ENCODE data around the gene MS4A6E.
"Not testable (repeated sequence)": the region's sequence is repeated elsewhere in the genome, so short reads cannot be mapped to it uniquely, and the experiment has no call there.

MS4A6E gene

GRCh38 chr11:60336767-60337391, 9.8 kb downstream of the MS4A6E start:
- no peak for DNase-seq (ENCODE audit: low spot score)

DNA sequence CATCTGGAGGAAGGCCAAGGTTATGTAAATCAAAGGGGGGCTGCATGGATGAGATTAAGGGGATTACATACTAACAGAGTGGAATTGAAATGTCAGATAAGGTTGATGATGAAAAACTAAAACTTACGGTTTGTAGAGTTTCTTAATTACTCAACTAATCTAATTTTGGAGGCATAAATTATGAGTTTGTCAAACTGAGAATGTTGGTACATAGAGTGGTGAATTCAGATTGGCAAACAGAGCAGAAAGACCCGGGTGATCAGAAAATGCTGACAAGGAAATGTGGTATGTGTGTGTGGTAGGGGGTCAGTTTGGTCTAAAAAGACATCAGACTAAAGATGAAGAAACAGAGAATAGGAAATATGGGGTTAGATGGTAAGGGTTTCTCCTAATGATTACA, 11.0 kb downstream of the MS4A6E start:
- DNase-seq (ENCODE audit: low spot score), result no peak

DNA sequence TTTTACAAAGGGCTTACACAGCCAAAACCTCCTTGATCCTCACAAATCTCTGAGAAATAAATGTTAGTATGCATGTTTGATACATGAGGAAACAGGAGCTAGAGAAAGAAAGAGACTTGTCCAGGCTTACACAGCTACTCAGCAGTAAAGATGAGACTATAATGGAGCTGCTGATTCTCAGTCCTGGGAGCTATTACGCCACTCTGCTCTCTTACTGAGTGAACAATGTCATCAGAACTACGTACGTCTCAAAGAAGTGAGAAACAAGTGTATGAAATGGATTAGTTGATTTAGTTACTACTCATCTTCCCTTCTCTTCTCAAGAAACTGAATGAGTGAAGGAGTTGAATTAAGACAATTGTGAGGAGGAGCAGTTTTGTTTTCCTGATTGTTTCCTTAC, 12.3 kb downstream of the MS4A6E start:
- DNase-seq (ENCODE audit: low spot score), result no peak

- no peak for DNase-seq (ENCODE audit: low spot score)
These were observed 16.1 kb downstream of the MS4A6E start for GRCh38 chr11:60343094-60343704.

DNA sequence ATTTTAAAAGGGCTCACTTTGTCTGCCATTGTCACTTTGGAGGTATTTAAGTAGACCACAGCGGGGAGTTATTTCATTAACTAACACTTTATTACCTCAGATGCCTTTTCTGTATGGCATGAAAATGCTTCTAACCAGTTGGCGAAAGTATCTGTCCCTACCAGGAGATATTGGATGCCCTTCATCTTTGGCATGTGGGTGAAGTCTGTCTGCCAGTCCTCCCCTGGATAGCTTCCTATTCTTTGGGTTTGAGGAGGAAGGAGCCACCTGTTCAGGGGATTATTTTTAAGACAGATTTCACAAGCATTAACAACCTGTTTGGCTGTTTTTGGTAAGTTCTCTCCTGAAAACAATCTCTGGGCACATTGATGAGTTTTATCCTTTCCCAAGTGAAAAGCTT, 17.1 kb downstream of the MS4A6E start:
- DNase-seq (ENCODE audit: low spot score), result no peak

- no peak for DNase-seq (ENCODE audit: low spot score)
These were observed 18.4 kb downstream of the MS4A6E start for GRCh38 chr11:60345489-60345888.

- DNase-seq (ENCODE audit: low spot score), result no peak
These were observed 20.2 kb downstream of the MS4A6E start for GRCh38 chr11:60347084-60347797.

- no peak for DNase-seq (ENCODE audit: low spot score)
These were observed 21.1 kb downstream of the MS4A6E start for GRCh38 chr11:60348116-60348515.

- DNase-seq (ENCODE audit: low spot score), result no peak
These were observed 22.9 kb downstream of the MS4A6E start for GRCh38 chr11:60349990-60350389.

DNA sequence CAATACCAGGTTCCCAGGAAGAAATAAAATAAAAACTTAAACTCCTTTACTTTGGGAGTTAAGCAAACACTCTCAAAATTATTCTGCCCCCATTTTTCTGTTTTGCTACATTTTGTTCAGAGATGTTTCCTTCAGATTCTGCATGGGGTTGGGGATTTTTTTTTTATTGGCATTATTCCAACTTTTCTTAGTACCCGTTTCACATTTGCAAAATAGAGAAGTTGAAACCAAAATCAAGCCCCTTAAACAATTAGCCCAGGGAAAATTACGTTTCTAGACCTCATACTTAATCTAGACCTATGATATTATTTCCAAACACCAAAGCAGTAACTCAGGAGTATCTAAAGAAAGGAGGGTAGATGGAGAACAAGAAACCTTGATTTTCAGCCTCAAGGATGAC, 30.7 kb downstream of the MS4A6E start:
- DNase-seq (ENCODE audit: low spot score), result no peak

GRCh38 chr11:60360621-60361020, 33.6 kb downstream of the MS4A6E start:
- no peak for DNase-seq (ENCODE audit: low spot score)

- no peak for DNase-seq (ENCODE audit: low spot score)
These were observed 35.2 kb downstream of the MS4A6E start for GRCh38 chr11:60362241-60362640.

DNA sequence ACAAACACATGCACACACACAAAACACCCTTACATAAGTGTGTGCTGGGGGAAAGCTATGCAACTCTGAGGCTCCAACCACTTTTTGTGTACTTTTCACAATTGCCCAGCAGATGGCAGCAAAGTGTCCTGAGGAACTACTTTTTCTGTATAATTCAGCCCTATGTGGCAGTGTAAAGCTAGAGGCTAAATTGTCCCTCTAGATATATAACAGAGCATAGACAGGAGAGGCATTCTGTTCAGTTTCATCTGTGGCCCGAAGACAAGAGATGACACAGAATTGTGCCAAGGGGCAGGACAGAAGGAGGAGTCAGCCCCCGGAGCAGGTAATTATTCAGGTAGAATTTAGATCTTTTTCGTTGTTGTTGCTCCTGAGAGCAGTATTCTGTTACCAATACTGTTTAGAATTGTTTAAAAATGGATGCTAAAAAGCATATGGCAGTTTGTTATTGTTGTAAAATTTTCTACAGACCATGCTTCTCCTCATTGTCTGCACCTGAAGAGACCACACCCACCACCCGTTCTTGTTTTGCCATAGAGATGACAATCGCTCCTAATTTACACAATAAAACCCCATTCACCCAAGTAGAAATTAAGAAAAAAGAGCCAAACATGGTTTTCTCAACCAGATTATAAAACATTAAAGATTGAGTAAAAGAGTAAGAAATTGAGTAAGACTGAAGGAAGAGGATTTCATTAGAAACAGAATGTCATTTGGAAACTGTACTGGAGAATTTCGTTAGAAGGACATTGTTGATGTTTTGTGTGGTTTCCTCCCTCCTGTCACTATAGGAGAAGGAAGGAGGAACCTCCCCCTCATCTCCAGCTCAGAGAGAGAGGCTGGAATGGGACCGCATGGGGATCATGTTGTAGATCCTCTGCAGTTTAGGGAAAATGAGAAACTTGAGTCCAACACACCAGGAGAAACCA, 36.8 kb downstream of the MS4A6E start:
- DNase-seq (ENCODE audit: low spot score), result peak; percentile 30

GRCh38 chr11:60366262-60366904, 39.3 kb downstream of the MS4A6E start:
- DNase-seq (ENCODE audit: low spot score), result not testable (repeated sequence)

GRCh38 chr11:60367009-60367408, 40.0 kb downstream of the MS4A6E start:
- DNase-seq (ENCODE audit: low spot score), result no peak

DNA sequence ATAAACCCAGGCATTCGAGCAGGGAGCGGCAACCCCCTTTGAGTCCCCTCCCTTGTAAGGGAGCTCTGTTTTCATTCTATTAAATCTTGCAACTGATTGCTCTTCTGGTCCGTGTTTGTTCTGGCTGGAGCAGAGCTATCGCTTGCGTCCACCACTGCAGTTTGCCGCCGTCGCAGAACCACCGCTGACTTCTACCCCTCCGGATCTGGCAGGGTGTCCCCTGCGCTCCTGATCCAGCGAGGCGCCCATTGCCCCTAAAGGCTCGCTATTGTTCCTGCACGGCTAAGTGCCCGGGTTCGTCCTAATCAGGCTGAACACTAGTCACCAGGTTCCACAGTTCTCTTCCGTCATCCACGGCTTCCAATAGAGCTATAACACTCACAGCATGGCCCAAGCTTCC, 40.8 kb downstream of the MS4A6E start:
- DNase-seq (ENCODE audit: low spot score), result no peak

DNA sequence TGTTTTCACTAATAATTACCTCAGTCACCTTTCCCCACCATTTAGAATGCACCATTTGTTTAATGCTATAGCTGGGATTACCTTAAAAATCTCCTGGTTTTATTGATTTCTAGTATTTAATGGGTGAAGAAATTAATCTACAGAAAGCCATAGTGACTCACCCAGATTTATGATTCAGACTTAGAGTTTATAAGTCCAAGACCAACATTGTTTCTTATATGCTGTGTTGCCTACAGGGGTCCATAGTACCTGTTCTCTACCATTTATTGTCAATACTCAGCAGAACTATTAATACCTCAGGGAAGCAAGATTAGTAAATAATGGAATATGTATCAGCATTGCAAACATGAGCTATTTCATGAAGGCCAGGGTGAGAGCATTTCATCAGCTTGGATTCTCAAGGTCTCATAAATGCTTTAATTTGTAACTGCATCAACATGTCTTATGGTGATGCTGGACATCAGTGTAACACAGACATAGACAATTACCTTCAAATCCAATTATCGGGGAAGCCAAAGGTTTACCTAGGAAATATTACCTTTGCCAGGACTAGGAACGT, 43.3 kb downstream of the MS4A6E start:
- no peak for DNase-seq (ENCODE audit: low spot score)

DNA sequence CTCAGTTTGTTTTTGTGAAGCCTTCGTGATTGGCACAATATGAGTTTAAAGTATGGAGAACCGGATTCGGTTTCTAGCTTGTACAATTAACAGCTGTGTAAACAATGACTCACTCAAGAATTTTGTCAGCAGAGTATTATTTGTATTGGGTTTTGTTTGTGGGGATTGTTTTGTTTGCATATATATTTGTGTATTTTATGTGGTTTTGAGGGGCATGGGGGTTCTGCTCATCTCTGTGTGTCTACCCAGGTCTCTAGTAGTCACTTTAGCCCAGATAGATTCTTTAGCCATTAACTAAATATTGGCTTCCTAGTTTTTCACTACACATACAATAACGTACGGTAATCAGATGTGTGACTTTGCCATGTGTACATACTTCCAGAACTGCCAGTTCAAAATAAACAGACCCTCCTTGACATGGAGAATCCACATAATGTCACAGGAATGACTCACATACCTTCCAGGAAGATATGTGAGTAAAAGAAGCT, 43.8 kb downstream of the MS4A6E start:
- DNase-seq (ENCODE audit: low spot score), result no peak

GRCh38 chr11:60371386-60371785, 44.3 kb downstream of the MS4A6E start:
- no peak for DNase-seq (ENCODE audit: low spot score)

DNA sequence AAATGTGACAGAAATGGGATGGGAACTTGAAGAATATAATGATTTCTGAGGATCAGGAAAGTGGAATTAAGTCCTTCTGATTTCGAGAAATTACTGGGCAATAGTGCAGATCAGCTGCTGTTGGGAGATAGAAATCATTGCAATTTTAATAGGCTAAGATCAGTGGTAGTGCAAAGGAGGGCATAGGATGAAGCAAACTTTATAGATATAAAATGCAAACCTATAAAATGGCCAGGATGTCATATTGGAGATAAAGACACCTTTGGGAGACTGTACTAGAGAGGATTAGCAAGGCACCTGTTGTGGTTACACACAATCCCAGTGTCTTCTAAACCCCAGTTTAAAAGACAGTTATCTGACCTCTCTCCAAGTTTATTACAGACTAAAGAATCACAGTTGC, 44.8 kb downstream of the MS4A6E start:
- no peak for DNase-seq (ENCODE audit: low spot score)

GRCh38 chr11:60372767-60373166, 45.7 kb downstream of the MS4A6E start:
- no peak for DNase-seq (ENCODE audit: low spot score)
